ENCODE measurements around the gene LRRC3C.

- TF ChIP-seq, protein P1, sequence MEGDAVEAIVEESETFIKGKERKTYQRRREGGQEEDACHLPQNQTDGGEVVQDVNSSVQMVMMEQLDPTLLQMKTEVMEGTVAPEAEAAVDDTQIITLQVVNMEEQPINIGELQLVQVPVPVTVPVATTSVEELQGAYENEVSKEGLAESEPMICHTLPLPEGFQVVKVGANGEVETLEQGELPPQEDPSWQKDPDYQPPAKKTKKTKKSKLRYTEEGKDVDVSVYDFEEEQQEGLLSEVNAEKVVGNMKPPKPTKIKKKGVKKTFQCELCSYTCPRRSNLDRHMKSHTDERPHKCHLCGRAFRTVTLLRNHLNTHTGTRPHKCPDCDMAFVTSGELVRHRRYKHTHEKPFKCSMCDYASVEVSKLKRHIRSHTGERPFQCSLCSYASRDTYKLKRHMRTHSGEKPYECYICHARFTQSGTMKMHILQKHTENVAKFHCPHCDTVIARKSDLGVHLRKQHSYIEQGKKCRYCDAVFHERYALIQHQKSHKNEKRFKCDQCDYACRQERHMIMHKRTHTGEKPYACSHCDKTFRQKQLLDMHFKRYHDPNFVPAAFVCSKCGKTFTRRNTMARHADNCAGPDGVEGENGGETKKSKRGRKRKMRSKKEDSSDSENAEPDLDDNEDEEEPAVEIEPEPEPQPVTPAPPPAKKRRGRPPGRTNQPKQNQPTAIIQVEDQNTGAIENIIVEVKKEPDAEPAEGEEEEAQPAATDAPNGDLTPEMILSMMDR (IDR thresholded peaks at IDR 0.05), result no peak
- TF ChIP-seq POLR2AphosphoS5 (IDR thresholded peaks at IDR 0.05) (no peak), POLR2A (IDR thresholded peaks at IDR 0.05) (no peak), EP300 (IDR thresholded peaks at IDR 0.05) (no peak)
Measured at GRCh38 chr17:39974433-39974832, 46.9 kb downstream of the LRRC3C start.

Data from sigmoid colon (tissue), 4 donors.